Pons (tissue), 1 donor: Measurements from ENCODE around the gene SSC5D.

Source experiments
- DNase-seq: peaks from one replicate; pipeline ENCODE4 v3.0.0-alpha.2; 2016; ENCODE audit warnings: low spot score

SSC5D gene

DNA sequence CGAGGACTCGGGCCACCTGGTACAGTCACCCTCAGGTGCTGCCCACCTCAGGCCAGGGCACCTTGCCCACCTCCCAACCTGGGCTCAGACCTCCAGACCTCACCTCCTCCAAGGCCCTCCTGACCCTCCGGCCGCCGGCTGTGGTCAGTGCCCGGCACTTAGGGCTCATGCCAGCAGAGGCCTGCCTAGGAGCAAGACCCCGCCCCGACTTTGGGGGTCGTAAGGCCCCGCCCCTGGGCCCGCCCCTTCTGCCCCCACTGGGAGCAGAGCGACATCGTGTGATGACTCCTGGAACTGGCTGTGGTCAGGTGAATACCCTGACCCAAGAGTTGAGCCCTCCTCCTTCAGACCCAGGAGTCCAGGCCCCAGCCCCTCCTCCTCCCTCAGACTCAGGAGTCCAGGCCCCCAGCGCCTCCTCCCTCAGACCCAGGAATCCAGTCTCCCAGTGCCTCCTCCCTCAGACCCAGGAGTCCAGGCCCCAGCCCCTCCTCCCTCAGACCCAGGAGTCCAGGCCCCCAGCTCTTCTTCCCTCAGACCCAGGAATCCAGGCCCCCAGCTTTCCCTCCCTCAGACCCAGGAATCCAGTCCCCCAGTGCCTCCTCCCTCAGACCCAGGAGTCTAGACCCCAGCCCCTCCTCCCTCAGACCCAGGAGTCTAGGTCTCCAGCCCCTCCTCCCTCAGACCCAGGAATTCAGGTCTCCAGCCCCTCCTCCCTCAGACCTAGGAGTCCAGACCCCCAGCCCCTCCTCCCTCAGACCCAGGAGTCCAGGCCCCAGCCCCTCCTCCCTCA, 48.9 kb downstream of the SSC5D start, which contains the start of gene SBK2:
SBK2 (minus strand) TSS at position 183 of the 790 bp plus-strand sequence. CDS start 839 bp downstream, outside the sequence.
- DNase-seq: no peak

DNA sequence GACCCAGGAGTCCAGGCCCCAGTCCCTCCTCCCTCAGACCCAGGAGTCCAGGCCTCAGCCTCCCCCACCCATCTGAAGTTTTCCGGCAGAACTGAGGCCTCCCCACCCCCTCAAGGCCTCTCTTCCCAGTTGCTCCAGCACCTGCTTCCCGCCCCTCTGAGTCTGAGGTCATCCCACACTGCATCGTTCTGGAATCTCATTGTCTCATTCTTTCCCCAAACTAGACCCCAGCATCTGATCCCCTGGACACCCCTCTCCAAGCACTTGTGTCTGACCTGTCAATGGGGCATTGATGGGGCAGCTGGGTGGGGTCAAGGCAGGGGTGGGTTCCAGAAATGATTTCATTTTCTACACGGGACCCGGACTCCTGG, 49.5 kb downstream of the SSC5D start:
- no peak for DNase-seq

DNA sequence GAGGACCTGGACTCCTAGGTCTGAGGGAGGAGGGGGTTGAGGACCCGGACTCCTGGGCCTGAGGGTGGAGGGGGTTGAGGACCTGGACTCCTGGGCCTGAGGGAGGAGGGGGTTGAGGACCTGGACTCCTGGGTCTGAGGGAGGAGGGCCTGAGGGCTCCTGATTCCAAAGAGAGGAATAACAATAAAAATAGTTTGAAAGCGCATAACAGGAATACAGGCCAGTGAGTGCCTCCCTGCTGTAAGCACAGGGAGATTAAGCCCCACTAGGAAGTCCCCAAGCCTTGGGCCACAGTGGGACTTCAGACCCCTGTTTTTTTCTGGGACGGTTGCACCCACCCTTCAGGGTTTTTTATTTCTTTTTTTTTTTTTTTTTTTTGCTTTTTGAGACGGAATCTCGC, 49.9 kb downstream of the SSC5D start:
- no peak for DNase-seq

DNA sequence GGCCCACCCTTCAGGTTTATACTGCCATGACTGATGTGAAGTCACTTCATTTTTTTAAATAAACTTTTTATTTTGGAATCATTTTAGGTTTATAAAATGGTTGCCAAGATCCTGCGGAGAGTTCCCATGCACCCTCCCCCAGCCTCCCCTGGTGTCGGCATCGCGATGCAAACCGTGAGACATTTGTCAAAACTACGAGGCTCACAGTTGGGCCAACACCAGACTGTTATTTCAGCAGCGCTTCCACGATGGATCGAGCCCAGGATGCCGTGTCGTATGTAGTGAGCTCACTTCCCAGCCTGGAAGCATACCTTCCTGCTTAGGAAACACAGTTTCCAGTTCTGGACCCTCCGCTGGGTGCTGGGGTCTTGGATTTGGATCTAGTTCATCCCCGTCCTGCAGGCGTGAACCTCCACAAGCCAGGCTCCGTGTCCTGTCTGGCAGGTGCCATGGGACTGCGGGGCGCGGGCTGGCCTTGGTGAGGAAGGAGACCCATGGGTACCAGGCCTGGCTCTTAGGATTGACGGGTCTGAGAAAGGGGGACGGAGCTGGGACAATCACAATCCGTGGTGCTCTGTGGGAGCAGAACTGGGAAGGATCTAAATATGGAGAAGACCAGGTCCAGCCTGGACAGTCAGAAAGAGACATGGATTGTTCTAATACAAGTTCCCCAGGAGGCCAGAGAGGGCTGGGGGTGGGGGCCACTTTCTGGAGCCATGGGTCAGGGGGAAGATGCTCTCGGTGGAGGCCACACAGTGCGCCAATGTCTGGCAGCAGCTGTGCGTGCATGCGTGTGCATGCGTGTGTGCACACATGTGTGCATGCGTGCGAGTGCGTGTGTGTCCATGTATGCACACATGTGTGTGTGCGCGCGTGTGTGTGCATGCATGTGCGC, 51.1 kb downstream of the SSC5D start:
- DNase-seq: no peak

DNA sequence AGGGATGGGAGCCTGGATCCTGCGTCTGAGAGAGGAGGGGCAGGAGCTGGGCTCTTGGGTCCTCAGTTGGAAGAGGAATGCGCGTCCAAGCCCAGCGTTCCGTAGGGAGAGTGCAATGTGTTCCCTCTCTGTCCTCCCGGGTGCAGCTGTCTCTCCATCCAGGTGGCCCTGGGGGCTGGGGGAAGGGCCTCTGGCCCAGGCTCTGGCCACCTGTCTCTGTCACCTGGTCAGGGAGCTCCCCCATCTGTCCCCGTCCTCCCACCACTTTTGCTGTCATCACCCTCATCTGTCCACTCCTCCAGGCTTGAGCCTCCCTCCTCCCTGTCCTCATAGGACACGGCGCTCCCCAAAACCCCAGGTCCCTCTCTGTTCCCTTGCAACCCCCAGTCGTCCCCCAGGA, 52.4 kb downstream of the SSC5D start:
- no peak for DNase-seq

DNA sequence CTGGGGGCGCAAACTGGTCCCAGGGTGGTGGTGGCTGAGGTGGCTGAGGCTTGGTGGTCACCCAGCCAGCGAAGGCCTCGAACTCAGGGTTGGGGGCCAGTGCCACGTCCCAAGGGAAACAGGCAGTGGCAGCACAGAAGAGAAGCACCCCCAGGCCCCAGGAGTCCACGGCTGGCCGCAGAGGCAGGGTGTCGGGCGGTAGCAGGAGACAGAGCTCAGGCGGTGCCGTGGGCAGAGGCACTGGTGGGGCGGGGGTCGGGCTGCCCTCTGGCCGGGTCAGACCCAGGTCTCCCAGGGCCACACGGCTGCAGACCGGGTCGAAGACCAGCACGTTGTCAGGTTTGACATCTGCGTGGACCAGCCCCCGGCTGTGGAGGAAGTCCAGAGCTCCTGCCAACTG, 52.9 kb downstream of the SSC5D start:
- DNase-seq: no peak

DNA sequence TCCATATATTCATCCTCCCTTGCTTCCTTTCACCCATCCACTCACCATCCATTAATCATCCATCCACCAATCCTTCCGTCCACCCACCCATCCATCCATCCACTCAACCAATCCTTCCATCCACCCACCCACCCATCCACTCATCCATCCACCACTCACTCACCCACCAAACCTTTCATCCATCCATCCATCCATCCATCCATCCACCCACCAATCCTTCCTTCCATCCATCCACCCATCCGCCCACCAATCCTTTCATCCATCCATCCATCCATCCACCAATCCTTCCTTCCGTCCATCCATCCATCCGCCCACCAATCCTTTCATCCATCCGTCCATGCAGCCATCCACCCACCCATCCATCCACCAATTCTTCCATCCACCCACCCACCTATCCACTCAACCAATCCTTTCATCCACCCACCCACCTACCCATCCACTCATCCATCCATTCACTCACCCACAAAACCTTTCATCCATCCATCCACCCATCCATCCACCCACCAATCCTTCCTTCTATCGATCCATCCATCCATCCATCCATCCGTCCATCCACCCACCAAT, 54.1 kb downstream of the SSC5D start:
- no peak for DNase-seq

DNA sequence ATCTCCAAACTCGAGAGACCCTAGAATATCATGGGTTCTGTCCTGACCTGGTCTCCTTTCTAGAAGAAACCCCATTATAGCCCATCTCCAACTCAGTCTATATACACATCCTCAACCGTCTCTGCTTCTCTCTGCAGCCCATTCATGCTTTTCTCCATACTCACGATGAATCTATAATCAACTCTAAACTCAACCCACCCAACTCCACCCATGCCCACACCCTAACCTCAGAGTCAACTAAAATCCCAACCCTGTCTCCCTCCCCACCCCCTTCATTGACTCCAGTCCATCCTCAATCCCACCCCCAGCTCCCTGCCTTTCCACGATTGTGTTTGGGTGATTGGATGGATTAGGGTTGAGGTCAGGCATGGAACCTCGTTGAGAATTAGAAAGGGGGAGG, 55.3 kb downstream of the SSC5D start:
- DNase-seq: no peak

DNA sequence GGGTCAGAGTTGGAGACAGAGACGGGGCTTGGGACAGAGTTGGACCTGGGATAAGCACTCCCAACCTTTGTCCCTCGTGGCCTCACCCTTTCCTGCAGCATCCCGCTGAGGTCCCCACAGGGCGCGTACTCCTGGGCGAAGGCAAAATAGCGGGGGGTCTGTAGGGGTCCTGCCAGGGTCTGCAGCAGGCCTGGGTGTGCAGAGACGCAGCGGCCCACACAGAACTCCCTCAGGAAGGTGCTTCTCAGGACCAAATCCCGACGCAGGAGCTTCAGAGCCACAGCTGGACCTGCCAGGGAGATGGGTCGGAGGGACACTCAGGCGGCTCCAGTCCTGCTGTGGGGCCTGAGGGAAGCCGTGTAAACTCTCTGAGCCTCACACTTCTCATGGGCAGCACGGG, 55.8 kb downstream of the SSC5D start:
- no peak for DNase-seq

DNA sequence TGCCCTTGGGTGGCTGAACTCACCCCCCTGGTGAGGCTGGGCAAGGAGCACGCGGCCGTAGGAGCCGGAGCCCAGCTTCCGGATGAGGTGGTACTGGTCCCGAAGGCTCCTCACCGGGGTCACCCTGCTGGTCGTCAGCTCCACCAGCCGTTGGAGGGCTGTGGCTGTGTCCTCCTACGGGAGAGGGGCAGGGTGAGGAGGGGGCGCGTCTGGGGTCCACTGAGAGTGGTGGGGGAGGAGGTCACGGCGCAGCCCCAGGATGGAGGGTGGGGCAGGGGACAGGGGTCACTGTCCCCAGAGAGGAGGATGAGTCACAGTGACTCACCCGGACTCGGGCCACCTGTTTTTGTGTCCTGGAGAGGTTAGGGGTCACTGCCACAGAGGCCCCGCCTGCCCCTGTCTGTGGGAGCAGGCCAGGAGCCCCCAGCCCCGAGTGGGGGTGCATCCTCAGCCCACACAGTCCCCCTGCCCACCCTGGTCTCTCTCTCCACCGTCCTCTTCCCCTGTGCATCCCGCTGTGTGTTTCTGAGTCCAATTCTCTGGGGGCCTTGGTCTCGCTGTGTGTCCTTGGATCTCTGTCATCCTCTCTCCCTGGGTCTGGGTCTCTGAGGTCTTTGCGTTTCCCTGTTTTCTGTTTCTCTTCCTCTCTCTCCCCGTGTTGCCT, 56.7 kb downstream of the SSC5D start:
- no peak for DNase-seq

DNA sequence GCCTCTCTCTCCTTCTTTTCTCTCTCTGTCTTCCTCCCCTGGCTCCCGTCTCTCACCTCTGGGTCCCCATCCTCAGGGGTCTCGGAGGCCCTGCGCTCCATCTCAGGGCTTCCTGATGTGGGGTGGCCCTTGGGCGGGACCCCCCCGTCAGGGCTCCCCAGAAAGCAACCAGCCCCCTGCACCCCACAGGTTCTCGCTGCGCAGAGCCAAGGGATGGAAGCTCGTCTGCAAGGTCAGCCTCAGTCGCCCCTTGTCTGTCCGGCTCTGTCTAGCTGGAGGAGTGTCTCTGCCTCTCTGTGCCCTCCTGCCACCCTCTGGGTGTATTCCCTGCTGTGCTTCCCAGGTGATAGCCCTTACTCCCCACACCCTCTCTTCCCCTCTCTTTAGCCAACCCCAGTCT, 57.2 kb downstream of the SSC5D start, which contains the start of gene SBK3:
SBK3 (minus strand) TSS at position 101 of the 400 bp plus-strand sequence; CDS start at position 101, 0 bp downstream.
- no peak for DNase-seq

DNA sequence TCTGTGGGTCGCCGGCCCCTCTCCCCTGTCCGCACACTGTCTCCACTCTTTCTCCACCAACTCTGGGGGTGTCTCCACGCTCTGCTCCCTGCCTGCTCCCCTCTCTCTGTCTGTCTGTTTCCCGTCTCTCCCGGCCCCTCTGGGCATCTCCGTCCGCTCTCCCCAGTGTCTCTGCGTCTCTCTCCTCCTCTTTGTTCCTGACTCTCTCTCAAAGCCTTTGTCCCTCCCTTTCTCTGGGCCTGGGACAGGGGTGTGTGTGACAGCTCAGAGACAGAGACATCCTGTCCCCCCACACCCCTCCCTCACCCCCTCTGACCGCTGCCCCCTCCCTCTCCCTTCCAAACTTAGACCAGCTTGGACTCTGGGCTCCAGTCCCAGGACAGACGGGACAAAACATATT, 57.8 kb downstream of the SSC5D start:
- no peak for DNase-seq

DNA sequence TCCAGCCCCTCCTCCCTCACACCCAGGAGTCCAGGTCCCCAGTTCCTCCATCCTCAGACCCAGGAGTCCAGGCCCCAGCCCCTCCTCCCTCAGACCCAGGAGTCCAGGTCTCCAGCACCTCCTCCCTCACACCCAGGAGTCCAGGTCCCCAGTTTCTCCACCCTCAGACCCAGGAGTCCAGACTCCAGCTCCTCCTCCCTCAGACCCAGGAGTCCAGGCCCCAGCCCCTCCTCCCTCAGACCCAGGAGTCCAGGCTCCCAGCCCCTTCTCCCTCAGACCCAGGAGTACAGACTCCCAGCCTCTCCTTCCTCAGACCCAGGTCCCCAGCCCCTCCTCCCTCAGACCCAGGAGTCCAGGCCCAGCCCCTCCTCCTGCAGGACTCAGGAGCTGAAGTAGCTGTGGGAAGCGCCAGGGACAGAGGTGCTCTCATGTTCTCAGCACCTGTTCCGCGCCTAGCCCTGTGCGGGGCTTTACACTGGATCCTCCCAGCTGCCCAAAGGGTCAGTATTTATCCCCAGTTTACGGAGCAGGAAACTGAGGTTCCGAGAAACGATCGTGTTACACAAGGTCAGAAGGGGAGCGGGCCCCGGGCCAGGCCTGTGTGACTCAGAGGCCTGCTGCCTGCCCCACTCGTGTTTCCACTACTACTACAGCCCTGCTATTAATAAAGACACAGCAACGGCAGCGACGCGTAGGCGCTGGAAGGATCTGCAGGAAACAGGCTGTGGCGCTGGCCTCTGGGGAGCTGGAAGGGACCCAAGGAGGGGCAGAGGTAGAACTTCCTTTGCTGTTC, 58.8 kb downstream of the SSC5D start:
- peak; percentile 35 for DNase-seq

DNA sequence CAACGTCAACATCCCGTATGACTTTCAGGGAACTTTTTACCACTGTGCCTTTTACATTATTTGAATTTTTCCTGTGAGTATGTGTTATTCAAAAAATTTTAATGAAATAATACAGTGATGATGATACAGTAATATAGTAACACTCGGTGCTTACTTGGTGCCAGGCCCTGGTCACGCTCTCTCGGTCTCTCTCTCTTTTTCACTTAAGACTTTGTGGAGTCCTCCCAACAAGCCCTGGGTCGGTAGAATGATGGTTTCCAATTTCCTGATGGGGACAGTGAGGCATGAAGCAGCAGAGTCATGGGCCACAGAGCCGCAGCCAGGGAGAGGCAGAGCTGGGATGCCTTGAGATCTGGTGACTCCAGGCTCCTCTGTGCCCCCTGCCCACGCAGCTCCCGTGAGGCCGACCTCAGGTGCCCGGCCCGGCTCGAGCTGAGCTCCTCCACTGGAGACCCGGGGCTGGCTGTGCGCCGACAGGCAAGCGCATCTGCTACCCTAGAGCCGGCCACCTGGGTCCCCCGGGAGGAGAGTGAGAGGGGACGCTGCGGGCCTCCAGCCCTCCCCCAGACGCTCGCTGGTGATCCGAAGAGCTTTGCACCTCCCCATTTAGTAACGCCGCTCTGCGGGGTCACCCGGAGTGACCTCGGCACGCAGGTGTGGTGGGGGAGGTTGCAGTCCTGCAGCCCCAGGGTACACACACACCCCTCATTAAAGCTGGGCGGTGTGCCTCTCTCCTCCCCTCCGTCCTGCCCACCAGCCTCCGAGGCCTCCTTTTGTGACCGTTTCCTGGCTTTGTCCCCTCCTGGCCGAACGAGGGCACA, 61.5 kb downstream of the SSC5D start:
- no peak for DNase-seq

DNA sequence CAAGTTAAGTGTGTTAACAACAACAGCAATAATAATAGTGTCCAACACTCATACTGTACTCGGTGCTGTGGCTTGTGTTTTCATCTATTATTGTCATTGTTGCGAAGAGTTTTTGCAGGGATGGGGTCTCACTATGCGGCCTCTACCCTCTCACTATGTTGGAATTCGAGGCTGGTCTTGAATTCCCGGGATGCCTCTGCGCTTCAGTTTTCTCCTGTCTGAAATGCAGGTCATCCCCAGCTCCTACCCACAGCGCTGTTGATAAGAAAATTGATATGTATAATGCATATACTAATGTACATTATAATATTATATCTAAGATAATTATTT, 62.0 kb downstream of the SSC5D start:
- DNase-seq: no peak

DNA sequence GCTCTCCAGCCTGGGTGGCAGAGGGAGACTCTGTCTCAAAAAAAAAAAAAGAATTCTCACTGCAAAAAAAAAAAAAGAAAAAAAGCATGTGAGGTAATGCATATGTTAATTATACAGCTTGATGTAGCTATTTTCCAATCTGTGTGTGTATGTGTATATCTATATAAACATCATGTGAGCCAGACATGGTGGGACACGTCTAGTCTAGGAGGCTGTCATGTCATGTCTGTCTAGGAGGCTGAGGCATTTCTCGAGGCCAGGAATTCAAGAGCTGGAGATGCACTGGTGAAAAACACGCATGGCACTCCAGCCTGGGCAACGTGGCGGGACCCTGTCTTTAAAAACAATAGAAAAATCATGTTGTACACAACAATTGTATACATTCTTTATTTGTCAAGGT, 64.0 kb downstream of the SSC5D start:
- no peak for DNase-seq

DNA sequence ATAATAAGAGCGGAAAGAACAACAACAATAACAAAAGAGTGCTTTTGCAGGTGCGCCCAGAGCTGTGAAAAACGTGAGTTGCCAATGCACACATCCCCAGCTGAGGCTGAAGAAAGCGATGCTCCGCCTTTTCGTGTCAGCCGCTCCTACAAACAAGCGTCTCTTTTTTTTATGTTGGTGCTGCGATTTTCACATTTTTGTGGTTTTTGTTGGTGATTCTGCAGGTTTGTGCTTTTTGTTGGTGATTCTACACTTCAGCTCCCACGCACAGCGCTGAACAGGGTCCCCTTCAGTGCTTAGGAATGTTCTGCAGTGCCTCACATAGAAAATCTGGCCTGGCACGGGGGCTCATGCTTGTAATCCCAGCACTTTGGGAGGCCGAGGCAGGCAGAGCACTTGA, 64.4 kb downstream of the SSC5D start:
- DNase-seq: no peak

DNA sequence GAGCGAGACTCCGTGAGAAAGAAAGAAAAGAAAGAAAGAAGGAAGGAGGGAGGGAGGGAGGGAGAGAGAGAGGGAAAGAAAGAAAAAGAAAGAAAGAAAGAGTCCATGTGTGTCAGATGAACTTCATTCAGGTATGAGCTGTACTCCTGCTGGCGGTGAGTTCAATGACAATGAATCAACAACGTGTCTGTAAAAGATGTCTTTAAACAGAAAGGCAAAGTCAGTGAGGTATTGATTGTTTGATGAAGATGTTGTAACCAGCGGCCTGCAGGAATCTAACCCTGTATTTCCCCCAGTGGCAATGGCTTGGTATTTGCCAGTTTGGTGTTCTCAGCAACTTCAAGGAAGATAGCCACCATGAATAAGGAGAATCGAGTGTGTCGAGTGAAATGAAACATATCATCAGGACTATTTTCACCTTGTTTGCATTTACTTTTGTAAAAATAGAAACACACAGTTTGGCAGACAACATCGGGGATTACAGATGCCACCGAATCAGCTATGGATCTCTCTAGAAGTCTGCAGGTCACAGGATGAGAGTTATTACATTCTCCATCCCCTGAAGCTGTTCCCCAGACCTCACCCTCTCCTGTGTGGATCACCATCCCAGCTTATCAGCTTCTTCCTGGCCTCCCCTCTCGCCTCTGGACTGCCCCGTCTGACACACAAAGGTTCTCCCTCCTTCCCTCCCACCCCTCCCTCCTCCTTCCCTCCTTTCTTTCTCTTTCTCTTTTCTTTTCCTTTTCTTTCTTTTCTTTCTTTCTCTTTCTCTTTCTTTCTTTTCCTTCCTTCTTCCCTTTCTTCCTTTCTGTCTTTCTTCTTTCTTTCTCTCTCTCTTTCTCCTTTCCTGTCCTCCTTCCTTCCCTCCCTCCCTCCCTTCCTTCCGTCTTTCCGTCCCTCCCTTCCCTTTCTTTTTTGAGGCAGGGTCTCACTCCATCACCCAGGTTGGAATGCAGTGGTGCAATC, 65.3 kb downstream of the SSC5D start:
- no peak for DNase-seq

DNA sequence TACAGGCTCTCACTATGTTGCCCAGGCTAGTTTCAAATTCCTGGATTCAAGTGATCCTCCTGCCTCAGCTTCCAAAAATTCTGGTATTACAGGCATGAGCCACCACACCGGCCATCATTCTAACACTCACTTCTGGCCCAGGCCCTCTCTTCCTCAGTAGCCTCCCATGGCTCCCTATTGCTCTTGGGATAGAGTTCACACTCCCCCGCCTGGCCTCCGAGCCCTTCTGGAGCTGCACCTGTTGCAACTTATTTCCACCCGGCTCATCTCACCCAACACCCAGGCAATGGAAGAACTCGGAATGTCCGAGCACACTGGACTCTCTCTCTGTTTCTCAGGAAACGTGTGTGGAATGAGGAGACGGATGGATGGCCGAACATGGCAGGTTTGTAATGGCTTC, 66.1 kb downstream of the SSC5D start:
- DNase-seq: no peak
